GM20431 (cell line): ENCODE data around the gene RNF220.
"Not testable (repeated sequence)": the region's sequence is repeated elsewhere in the genome, so short reads cannot be mapped to it uniquely, and the experiment has no call there.

Experiments
- in situ Hi-C: fragments of 300-500 bp; cut with MseI, MboI; formaldehyde crosslinking; loops from one replicate; pipeline ENCODE4 v1.15.0; 2020; ENCODE audit warnings: low sequenced_read_pairs; ENCODE audit not compliant: unreplicated experiment

The RNF220 gene

GRCh38 chr1:44543064-44543744 lies 138.1 kb downstream of the RNF220 start:
- in situ Hi-C loops = no loop called here

DNA sequence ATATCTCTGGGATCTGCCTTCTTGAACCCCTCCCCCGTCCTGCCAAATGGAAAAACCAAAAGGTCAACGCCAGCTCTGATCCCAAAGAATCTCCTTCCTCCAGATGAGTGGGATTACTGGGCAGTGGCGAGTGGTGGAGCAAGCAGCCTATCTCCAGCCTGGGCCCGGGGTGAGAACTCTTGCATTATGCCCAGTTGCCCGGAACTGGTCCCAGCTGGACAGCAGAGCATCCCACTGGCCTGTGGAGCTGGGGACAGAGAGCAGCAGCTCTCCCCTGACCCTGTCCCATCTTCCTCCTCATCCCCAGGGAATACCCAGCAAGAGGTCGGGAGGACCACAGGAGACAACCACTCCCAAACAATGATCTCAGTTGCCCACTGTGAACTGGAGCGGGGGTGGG lies 138.7 kb downstream of the RNF220 start:
- in situ Hi-C loops = no loop called here

DNA sequence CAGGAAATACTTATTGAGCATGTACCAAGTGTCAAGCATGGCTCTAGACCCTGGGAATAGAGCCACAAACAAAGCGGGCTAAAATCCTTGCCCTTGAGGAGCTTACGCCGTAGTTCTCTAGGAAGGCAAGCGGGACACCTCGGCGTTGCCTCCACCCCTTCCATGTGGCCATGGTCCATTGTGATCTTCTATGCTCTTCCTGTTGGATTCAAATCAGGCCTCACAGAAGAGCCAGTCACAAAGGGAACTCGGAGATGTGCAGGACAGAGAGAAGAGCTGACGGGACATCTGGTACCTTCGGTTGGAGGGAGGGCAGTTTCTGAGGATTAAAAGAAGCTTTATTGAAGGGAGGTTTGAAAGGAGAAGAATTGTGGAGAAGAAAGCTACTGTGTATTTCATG lies 139.9 kb downstream of the RNF220 start:
- in situ Hi-C loops = no loop called here

- in situ Hi-C loops = no loop called here
Measured at GRCh38 chr1:44545961-44546360, 140.9 kb downstream of the RNF220 start.

DNA sequence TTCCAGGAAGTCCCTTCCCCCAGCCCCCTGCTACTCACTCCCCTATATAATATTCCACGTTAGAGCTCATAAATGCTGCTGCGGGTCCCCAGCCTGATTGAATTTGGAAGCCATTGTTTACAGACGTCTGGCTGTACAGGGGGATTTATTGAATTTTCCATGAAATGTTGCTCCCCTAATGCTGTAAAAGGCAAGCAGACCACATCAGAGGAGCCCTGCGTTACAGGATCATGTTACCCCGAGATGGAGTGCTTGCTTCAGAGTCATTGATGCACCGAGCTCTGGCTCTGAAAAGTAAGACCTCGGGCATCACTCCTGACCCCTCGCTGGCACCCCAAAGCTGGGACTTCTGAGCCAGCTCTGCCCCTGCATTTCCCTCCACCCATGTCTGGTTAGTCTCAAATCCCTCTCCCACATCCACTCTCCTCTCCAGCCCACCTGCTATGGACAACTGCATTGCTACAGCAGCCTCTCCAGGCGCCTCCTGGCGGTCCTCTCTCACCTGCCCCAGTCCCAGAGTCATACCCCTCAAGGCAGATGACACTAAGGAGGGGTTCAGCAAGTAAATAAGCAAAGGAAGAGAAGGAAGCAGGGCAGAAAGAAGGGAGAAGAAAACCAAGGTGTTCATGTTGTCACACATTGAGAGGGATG lies 141.5 kb downstream of the RNF220 start:
- in situ Hi-C loops = no loop called here

- in situ Hi-C loops = no loop called here
Measured at GRCh38 chr1:44547361-44547760, 142.3 kb downstream of the RNF220 start.

DNA sequence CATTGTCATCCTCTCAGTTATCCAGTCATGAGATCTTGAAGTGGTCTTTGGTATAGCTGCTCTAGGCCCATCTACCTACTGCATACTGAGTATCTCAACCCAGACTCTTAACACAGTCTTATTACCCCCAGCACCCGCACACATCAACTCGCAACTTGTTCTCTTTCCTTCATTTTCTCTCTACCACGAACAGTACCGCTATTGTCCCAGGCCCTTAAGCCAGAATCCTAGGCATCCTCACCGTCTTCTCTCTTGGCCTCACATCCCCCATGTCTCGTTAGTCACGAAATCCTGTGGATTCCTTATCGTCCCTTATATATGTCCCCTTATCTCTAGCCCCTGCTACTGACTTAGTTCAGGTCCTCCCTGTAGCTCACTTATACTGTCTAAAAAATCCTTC lies 142.8 kb downstream of the RNF220 start:
- in situ Hi-C loops = no loop called here

DNA sequence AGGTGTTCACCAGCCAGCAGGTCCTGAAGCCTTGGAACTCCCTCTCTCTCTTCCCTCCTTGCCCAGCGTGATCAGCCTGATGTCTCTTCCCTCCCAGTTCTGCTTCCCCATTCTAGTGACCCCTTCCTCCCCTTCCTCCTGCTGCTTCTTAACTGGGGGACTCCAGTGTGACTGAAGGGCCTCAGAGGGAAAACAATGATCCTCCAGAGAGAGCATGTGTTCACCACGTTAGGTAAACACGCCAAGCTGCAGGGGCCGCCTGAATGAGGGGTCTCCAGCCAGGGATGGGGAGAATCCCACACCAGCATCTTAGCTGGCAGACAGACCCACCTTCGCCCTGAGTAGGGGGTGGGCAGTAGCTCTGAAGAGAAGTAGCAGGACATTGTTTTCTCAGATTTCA lies 144.5 kb downstream of the RNF220 start:
- in situ Hi-C loops = no loop called here

DNA sequence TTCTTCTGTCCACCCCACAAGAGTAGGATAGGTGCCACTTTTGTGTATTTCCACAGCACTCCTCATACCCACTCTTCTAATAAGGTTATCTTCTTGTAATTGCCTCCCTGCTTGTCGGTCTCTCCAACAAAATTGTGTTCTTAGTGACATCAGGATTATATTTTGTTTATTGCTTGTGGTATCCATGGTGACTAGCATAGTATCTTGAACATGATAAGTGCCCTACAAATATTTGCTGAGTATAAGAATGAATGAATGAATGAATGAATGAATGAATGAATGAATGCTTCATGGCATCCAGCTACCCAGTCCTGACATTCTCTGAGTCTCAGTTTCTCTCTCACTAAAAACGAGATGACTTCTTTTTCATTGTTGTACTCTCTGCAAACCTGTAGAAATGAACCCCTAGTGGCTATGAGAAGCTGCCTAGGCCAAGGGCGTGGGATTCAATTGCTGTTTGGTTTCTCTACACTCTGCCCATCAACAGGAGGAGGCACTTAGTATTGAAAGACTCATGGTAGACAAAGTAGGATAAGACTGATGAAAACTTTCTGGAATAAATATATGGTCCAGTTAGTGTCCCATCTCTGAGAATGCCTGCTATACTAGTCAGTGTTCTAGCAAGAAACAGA lies 148.2 kb downstream of the RNF220 start:
- in situ Hi-C loops = no loop called here

DNA sequence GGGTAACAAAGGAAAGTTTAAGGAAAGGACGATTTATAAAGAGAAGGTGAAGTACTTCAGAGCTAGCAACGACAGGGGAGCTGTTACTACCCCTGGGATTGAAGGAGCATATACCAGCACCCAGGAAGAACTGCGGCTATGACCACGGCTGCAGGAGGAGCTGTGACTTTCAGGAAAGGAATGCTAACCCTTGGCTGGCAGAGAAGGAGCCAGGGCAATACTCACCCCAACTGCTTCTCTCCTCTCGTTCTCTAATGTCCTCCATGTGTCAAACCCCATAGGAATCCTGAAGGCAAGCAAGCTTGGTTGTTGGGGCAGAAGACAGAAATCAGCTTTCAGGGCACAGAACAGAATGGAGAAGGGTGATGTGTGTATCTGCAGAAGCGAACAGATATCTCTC lies 148.7 kb downstream of the RNF220 start:
- in situ Hi-C loops = no loop called here

DNA sequence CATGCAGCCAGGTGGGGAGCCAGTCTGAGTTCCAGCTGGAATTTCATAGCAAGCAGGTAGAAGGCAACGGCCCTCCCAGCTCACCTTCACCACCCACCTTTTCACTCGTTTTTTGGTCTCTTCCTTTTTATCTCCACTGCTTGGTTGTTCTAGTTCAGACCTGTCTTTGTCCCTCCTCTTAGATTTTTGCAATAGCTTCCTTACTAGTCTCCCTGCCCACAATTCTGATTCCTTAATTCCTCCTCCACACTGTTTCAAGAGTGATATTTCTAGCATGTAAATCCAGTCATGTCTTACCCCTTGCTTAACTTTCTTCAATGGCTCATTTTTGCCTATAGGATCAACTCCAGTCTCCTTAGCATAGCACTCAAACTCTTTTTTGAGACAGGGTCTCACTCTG lies 149.7 kb downstream of the RNF220 start:
- in situ Hi-C loops = no loop called here

DNA sequence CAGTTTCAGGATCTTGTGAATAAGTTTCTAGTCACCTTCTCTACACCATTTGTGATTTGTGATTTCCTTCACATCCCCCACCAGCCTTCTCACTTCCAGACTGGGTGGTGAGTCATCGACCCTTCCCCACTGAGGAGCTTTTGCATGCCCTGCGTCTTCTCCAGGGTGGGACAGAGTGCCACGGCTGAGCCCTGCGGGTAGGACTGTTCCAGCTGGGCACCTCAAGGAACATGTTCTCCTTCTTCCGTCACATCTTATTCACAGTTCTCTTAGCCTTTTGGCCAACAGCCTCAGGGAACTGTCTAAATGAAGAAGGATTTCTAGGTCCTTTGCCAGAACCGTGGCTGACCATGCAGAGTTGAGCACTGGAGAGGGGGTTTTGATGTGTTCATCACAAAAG lies 152.7 kb downstream of the RNF220 start:
- in situ Hi-C loops = no loop called here

GRCh38 chr1:44558883-44559282 lies 153.8 kb downstream of the RNF220 start:
- in situ Hi-C loops = no loop called here

GRCh38 chr1:44559330-44559729 lies 154.3 kb downstream of the RNF220 start:
- in situ Hi-C loops = no loop called here

DNA sequence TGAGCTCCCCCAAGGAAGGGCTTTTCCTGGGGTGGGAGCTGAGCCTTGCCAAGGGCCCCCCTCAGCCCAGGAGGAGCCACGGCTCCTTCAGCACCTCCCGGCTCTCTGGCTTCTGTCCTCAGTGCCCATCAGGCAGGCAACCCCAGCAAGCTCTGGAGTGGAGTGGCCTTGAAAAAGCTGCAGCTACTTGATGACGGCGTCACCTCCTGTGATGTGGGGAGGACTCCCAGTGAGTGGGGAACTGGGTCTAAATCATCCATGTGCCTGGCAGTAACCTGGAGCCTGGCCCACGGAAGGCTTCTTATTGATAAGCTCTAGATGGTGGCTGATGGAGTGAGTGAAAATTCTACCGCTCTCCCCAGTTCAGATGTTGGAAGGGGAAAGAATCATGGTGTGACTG lies 154.9 kb downstream of the RNF220 start:
- in situ Hi-C loops = no loop called here

- in situ Hi-C loops = not testable (repeated sequence)
Measured at GRCh38 chr1:44560696-44561095, 155.6 kb downstream of the RNF220 start.

GRCh38 chr1:44565259-44565750 lies 160.2 kb downstream of the RNF220 start:
- in situ Hi-C loops = no loop called here

DNA sequence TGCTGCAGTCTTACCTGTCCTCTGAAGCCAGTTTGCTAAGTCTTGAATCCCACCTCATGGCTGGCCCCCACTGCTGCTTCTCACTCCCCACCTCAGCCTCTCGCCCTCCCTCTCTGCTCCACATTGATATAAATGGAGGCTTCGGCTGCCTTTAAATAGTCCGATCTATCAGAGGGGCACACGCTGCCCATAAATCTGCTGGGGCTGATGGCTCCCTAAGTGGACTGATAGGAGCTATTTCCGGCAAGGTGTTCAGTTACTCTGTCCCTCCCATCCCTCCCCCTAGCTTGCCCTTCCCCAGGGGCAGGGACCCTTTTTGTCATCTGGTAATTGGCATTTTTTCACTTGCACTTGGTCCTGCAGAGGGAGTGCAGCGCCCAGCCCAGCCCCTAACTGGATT lies 160.8 kb downstream of the RNF220 start:
- in situ Hi-C loops = no loop called here

DNA sequence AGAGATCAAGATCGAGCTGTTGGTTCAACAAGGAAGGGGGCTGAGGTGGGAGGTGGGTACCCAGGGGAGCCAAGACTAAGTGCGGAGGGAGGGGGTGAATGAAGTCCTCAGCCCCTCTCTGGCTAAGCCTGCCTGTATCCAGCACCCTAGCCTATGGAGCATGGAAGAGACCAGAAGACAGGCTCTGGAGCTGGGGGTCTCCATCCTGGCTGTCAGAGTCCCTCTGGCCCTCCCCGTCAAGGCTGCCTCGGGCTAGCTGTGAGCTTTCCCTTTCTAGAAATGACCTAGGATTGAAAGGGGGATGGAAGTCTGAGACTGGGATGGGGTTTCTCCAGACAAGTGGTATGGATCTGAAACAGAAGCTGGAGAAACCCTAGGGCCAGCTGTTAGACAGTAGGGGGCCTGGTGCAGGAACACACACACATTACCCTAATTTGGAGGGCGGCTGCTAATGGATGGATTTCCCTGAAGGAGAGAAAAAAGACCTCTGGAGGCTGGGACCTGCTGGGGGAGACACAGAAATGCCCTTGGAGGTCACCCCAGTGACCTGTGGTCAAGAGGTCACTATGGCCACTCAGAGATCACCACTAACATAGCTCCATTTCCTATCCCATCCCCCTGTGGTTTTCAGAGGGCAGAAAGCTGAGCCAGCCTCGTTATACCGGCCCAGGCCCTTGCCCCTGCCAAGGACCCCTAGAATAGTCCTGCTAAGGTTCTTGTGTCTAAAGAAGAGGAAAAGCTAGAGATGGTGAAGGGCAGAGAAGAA lies 161.4 kb downstream of the RNF220 start:
- in situ Hi-C loops = no loop called here

GRCh38 chr1:44568128-44568900 lies 163.3 kb downstream of the RNF220 start:
- in situ Hi-C loops = no loop called here
